ENCODE measurements around the gene LAD1.

- TF ChIP-seq, protein P1, sequence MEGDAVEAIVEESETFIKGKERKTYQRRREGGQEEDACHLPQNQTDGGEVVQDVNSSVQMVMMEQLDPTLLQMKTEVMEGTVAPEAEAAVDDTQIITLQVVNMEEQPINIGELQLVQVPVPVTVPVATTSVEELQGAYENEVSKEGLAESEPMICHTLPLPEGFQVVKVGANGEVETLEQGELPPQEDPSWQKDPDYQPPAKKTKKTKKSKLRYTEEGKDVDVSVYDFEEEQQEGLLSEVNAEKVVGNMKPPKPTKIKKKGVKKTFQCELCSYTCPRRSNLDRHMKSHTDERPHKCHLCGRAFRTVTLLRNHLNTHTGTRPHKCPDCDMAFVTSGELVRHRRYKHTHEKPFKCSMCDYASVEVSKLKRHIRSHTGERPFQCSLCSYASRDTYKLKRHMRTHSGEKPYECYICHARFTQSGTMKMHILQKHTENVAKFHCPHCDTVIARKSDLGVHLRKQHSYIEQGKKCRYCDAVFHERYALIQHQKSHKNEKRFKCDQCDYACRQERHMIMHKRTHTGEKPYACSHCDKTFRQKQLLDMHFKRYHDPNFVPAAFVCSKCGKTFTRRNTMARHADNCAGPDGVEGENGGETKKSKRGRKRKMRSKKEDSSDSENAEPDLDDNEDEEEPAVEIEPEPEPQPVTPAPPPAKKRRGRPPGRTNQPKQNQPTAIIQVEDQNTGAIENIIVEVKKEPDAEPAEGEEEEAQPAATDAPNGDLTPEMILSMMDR (conservative IDR thresholded peaks at IDR 0.05; ENCODE audit: low read length), result no peak
- no peak for TF ChIP-seq EZH2phosphoT487 (IDR thresholded peaks at IDR 0.05; ENCODE audit: borderline replicate concordance)
Observed at GRCh38 chr1:201391651-201392511, 7.2 kb downstream of the LAD1 start.
